ENCODE measurements around the gene WDR55.

GRCh38 chr5:140707812-140708211 is 43.1 kb downstream of the WDR55 start:
- TF ChIP-seq ATF1 (CRISPR knock-in tag; IDR thresholded peaks at IDR 0.05) (no peak), CTCF (CRISPR knock-in tag; IDR thresholded peaks at IDR 0.05) (no peak)

Data from HepG2 (cell line).